Fibroblast of mammary gland (primary cell): ENCODE measurements around the gene GRK3.

Experiments used
- DNase-seq: peaks from one replicate; pipeline ENCODE4 v3.0.0-alpha.2; 2010; ENCODE audit warnings: low read depth
- H3K4me3 ChIP-seq: 2 replicates; pipeline ENCODE4 v1.5.1; 2011; ENCODE audit warnings: low read depth, mild to moderate bottlenecking, low read length, moderate library complexity; ENCODE audit not compliant: control insufficient read depth
- TF ChIP-seq, protein P1 (sequence below): conservative IDR thresholded peaks from 2 replicates; pipeline ENCODE4 v1.5.1; 2011; ENCODE audit warnings: low read depth, low read length, inconsistent platforms; ENCODE audit not compliant: control insufficient read depth, insufficient read depth

The GRK3 gene

DNA sequence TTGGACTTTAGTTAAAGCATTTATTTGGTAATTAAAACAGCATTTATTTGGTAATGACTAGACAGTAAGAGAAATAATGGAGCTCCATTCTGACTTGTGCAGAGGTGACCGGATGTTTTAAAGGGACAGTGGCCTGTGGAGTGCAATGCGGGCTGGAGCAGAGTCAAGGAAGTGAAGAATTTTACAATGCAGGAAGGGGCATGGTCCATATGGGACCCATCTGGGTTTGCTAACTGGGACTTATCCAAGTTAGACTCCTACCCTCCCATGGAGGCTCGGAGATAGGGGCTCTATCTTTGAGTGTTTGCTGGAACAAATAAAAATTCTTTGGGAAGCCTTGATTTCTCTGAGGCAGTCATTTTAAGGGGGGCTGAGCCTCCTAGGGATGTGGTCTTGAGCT is 117.6 kb downstream of the GRK3 start:
- H3K4me3 ChIP-seq, result no peak overlapping the region
- TF ChIP-seq, protein P1, sequence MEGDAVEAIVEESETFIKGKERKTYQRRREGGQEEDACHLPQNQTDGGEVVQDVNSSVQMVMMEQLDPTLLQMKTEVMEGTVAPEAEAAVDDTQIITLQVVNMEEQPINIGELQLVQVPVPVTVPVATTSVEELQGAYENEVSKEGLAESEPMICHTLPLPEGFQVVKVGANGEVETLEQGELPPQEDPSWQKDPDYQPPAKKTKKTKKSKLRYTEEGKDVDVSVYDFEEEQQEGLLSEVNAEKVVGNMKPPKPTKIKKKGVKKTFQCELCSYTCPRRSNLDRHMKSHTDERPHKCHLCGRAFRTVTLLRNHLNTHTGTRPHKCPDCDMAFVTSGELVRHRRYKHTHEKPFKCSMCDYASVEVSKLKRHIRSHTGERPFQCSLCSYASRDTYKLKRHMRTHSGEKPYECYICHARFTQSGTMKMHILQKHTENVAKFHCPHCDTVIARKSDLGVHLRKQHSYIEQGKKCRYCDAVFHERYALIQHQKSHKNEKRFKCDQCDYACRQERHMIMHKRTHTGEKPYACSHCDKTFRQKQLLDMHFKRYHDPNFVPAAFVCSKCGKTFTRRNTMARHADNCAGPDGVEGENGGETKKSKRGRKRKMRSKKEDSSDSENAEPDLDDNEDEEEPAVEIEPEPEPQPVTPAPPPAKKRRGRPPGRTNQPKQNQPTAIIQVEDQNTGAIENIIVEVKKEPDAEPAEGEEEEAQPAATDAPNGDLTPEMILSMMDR, result no peak
- no peak for DNase-seq

- TF ChIP-seq, protein P1, result no peak
- no peak overlapping the region for H3K4me3 ChIP-seq
Measured at GRCh38 chr22:25688627-25689026, 124.2 kb downstream of the GRK3 start.

DNA sequence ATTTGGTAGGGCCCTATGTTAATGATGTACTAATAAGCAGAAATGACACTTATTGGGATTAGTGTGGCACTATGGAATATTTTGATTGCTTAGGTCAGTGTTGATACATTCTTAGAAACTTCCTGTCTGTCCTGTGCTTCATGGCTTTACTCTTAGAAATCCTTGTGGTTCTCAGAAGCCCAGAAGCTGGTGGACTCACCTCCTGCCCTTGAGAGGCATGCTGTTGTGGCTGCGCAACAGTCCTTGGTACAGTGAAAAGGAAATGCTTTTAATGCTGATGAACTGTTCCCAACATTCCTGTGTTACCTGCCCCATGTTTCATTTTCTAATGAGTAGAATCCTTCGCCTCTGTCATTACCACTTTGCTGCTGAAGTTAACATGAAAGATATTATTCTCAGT is 125.2 kb downstream of the GRK3 start:
- DNase-seq, result no peak
- TF ChIP-seq, protein P1, result no peak
- H3K4me3 ChIP-seq, result no peak overlapping the region

More at GRCh38 chr22:25688627-25689026, 124.2 kb downstream of the GRK3 start:
- no peak for DNase-seq

DNA sequence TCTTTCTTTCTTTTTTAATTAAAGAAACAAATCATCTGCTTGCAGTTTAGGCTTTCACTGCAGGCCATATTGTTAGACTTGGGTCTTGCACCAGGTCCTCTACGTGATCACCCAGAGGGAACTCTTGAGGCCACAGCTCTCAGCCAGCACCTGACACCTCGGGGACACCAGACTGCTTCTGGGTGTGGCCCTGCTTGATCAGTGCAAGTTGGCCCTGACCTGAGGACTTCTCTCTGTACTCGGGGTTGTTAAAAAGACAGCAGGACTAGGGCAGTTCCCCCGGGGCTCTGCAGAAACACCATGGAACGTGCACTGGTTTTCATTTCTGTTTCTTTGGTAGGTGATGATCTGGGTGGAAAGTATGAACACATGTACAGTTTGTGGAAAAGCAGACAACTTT is 126.3 kb downstream of the GRK3 start:
- TF ChIP-seq, protein P1, result no peak
- H3K4me3 ChIP-seq, result no peak overlapping the region
- DNase-seq, result no peak

DNA sequence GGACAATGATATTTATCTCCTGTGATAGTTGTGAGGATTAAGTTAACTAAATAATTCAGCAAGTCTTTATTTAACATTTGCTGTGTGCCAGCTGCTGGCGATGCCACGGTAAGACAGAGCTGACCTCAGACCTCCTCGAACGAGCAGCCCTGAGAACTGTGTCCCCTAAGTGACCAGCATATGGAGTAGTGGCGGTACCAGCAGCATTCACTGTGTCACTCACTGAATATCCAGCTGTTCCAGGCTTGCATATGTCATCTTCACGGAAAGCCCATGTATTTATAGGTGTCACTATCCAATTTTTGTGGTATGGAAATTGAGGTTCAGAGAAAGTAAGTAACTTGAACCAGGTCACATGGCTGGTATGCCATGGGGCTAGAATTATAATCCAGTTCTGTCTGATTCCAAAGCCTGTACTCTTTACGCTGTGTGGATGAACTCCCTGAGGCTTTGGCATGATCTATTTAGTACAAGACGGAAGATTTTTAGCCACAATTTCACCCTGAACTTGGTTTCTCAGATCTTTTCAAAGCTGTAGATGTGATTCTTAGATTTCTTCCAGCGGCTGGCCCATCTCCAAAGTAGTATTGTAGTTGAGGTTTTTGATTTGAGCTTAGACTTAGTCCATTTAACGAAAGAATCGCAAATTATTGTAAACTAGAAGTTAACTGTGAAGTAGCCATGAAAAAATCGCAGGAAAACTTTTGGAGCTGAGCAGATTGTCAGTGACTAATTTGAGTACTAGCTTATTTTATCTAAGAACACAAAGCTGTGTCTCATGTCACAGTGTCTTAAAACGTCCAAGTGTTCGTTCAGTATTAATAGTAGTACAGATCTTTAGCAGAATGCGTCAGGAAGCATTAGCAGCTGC is 128.2 kb downstream of the GRK3 start:
- no peak for DNase-seq
- TF ChIP-seq, protein P1, result no peak
- H3K4me3 ChIP-seq, result no peak overlapping the region

DNA sequence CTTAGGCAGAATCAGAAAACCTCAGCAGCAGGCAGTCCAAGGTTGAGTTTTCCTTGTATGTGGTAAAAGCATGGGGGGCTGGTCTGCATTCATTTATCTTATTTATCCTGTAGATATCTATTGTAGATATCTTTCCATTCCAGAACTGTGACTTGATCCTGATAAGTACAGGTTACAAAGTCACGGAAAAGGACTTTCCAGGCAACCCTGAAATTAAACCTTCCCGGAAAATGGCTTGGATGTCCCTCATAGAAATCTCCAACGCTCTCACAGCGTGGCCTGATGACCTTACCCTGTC is 128.7 kb downstream of the GRK3 start:
- TF ChIP-seq, protein P1, result no peak
- H3K4me3 ChIP-seq, result no peak overlapping the region
- no peak for DNase-seq
